GM18520 (cell line): Measurements from ENCODE around the gene SLC26A11.
"Not testable (repeated sequence)": the region's sequence is repeated elsewhere in the genome, so short reads cannot be mapped to it uniquely, and the experiment has no call there.

Experiments used
- ATAC-seq: cut with Tn5 transposase; IDR thresholded peaks from one replicate; pipeline ENCODE4 v1.9.1; 2021; ENCODE audit not compliant: unreplicated experiment

The SLC26A11 gene

GRCh38 chr17:80195671-80196529 is 24.3 kb upstream of the SLC26A11 start:
- no peak for ATAC-seq

- no peak for ATAC-seq
Observed at GRCh38 chr17:80196652-80197051, 23.6 kb upstream of the SLC26A11 start.

GRCh38 chr17:80198144-80198661 is 22.0 kb upstream of the SLC26A11 start:
- no peak for ATAC-seq

DNA sequence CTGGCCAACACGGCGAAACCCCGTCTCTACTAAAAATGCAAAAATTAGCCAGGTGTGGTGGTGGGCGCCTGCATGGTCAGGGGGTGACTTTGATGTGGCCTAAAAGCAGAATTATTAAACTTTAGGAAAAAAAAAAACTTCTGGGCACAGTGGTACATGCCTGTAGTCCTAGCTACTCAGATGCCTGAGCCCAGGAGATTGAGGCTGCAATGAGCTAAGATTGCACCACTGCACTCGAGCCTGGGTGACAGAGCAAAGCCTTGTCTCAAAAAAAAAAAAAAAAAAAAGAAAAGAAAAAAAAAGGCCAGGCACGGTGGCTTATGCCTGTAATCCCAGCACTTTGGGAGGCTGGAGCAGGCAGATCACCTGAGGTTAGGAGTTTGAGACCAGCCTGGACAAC is 20.9 kb upstream of the SLC26A11 start:
- not testable (repeated sequence) for ATAC-seq

- ATAC-seq, result no peak
Observed at GRCh38 chr17:80201446-80201845, 18.8 kb upstream of the SLC26A11 start.

DNA sequence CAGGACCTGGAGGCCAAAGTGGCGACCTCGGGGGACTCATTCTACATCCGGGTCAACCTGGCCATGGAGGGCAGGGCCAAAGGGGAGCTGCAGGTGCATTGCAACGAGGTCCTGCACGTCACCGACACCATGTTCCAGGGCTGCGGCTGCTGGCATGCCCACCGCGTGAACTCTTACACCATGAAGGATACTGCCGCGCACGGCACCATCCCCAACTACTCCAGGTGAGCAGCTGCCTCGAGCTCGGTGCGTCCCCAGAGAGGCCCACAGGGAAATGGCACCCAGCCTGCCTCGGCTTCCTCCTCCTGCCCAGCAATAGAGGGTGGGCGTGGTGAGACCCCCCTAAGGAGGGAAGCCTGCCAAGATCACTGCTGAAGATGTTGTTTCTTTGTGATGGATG is 18.0 kb upstream of the SLC26A11 start:
- ATAC-seq, result no peak

DNA sequence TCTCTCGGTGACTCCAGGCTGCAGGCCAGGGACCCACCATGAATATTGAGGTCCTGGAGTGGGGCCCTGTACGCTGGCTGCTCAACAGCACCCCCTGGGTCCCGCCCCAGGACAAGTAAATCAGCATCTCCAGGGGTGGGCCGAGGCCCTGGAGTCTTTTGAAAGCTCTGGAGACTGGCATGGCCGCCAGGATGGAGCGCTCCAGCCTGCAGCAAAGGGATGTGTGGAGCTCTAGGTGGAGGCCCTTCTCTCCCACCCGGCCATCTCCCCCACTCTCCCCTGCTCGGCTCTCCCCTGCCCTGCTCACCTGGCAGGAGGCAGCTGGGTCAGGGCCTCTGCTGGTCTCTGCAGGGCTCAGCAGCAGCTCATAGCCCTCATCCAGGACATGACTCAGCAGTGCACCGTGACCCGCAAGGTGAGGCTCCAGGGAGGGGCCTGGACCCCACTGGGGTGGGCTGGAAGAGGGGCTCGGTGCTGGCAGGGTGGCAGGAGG is 16.7 kb upstream of the SLC26A11 start:
- ATAC-seq, result no peak

GRCh38 chr17:80204626-80205468 is 15.4 kb upstream of the SLC26A11 start:
- ATAC-seq, result no peak

DNA sequence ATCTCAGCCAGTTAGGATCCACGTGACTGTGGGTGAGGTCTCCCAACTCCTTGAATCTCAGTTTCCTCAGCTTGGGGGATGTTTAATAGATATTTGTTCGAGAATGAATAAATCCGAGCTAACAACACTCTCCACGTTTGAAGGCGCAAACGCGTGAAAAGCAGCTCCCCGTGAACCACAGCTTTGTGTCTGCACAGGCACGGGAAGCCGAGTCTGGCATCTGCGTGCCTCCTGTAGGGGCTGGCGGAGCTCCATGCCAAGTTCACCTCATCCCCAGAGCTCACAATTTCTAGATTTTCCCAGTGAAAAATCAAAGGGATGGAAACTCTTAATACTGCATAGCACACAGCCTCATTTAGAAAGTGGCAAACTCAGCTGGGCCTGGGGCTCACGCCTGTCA is 14.4 kb upstream of the SLC26A11 start:
- no peak for ATAC-seq

DNA sequence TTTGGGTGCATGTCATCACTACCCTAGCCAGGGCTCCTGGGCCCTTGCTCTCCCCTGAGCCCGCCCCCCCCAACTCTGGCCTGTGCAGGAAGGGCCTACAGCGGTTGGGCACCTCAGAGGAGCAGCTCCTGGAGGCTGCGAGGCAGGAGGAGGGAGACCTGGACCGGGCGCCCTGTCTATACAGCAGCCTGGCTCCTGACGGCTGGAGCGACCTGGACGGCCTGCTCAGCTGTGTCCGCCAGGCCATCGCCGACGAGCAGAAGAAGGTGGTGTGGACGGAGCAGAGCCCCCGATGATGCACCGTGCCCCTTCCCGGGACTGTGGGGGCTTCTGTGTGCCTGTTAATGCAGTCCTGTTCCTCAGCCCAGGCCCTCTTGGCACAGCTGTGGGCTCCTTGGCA is 12.2 kb upstream of the SLC26A11 start:
- ATAC-seq, result no peak

DNA sequence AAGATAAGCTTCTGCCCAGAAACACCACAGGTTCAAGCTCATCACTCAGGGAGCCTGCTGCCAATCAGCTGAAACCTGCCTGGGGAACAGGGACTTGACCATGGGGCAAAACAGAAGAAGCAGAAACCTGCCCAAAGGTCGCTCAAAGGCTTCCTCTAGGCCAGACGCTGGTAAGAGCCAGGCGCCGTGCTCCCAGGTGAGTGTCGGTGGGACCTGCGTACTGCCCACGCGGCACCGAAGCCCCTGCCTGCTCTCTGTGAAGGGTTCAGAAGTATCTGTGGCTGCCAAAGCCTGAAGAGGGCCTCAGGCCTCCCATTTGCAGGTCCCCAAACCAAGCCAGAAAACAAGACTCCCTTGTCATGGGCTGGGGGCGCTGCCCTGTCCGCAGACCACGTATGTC is 10.5 kb upstream of the SLC26A11 start:
- ATAC-seq, result no peak

GRCh38 chr17:80210348-80211108 is 9.7 kb upstream of the SLC26A11 start:
- ATAC-seq, result no peak

GRCh38 chr17:80212109-80212508 is 8.1 kb upstream of the SLC26A11 start:
- ATAC-seq, result no peak

DNA sequence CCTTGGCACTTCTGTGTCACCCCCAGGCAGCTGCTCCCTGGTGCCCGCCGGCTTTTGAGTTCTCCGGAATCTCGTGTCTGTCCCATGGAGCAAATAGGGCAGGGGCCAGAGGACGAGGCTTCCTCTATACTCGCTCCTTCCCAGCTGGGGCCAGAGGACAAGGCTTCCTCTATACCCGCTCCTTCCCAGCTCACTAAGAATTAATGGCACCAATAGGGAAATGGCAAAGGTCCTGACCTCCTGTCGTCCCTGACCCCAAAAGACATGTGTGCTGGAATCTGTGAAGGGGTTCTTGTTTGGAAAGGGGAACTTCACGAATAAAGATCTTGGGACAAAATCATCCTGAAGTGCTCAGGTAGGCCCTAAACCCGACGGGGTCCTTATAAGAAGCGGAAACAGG is 7.7 kb upstream of the SLC26A11 start:
- no peak for ATAC-seq

DNA sequence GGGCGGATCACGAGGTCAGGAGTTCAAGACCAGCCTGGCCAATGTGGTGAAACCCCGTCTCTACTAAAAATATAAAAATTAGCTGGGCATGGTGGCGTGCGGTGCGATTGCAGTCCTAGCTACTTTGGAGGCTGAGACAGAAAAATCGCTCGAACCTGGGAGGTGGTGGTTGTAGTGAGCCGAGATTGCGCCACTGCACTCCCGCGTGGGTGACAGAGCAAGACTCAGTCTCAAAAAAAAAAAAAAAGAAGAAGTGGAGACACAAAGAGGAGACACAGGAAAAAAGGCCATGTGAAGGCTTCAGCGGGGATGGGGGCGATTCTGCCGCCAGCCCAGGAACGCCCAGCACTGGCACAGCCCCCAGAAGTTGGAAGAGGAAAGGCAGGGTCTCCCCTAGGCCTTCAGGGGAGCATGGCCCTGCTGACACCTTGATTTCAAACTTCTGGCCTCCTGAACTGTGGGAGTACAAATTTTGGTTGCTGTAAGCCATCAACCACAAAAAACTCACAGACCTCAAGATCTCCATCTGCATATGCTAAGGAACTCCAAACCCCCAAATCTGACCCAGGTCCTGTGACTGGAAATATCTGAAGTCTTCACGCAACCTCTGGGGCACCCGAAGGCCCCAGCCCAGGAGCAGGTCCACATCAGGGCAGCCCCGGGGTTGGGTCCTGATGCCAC is 7.1 kb upstream of the SLC26A11 start:
- no peak for ATAC-seq

- no peak for ATAC-seq
Observed at GRCh38 chr17:80213643-80213975, 6.6 kb upstream of the SLC26A11 start.

- ATAC-seq, result no peak
Observed at GRCh38 chr17:80214012-80214877, 6.0 kb upstream of the SLC26A11 start.

- ATAC-seq, result no peak
Observed at GRCh38 chr17:80214878-80215210, 5.4 kb upstream of the SLC26A11 start.
